PC-3 (cell line): ENCODE data around the gene SEMG1.

ENCODE experiments used
- EZH2 ChIP-seq: fragments of 300-600 bp; sonication (generic); IDR thresholded peaks from one replicate; pipeline ENCODE4 v1.6.1; 2017; ENCODE audit warnings: antibody characterized with exemption, mild to moderate bottlenecking, low read length; ENCODE audit not compliant: unreplicated experiment
- EZH2phosphoT487 ChIP-seq: fragments of 300-600 bp; sonication (generic); IDR thresholded peaks from 2 replicates; pipeline ENCODE4 v1.6.1; 2018; ENCODE audit warnings: mild to moderate bottlenecking, antibody characterized with exemption, low read length, borderline replicate concordance
- TF ChIP-seq, protein P1 (sequence below): fragments of 300-600 bp; sonication (generic); conservative IDR thresholded peaks from 2 replicates; pipeline ENCODE4 v1.5.1; 2017; ENCODE audit warnings: antibody characterized with exemption, low read depth, mild to moderate bottlenecking, low read length

DNA sequence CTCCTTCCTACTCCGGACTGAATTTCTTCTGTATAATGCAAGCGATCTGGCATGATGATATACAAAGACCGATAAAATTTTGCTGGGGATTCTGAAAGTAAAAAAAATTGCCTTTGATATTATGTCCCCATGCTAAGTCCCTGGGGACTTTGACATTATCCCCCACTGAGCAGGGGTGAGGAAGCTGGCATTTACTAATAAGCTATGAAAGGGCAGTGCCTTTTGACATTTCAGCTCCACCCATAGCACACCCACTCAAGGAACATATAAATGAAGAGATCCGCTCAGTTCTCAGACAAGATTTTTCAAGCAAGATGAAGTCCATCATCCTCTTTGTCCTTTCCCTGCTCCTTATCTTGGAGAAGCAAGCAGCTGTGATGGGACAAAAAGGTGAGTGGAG is 14.2 kb downstream of the SEMG1 start, which contains the start of gene SEMG2:
- TF ChIP-seq, protein P1, sequence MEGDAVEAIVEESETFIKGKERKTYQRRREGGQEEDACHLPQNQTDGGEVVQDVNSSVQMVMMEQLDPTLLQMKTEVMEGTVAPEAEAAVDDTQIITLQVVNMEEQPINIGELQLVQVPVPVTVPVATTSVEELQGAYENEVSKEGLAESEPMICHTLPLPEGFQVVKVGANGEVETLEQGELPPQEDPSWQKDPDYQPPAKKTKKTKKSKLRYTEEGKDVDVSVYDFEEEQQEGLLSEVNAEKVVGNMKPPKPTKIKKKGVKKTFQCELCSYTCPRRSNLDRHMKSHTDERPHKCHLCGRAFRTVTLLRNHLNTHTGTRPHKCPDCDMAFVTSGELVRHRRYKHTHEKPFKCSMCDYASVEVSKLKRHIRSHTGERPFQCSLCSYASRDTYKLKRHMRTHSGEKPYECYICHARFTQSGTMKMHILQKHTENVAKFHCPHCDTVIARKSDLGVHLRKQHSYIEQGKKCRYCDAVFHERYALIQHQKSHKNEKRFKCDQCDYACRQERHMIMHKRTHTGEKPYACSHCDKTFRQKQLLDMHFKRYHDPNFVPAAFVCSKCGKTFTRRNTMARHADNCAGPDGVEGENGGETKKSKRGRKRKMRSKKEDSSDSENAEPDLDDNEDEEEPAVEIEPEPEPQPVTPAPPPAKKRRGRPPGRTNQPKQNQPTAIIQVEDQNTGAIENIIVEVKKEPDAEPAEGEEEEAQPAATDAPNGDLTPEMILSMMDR: no peak
- TF ChIP-seq EZH2: no peak
- no peak for TF ChIP-seq EZH2phosphoT487
